Fibroblast of lung (primary cell): ENCODE results near the gene SLC1A1.

ENCODE experiments used
- CTCF ChIP-seq, 2 donors: IDR thresholded peaks in 1 of 2; conservative IDR thresholded peaks in 1 of 2; 1 replicate in 1 of 2; 2 replicates in 1 of 2; pipeline ENCODE4 v1.5.1; 2011 to 2012; ENCODE audit warnings: low read length in 2 of 2, control low read depth in 1 of 2, inconsistent platforms in 1 of 2, low read depth in 1 of 2, mild to moderate bottlenecking in 1 of 2
- EZH2 ChIP-seq: IDR thresholded peaks from 2 replicates; pipeline ENCODE4 v1.5.1; 2012; ENCODE audit warnings: low read length, control low read depth, mild to moderate bottlenecking; ENCODE audit errors: missing control alignments

- TF ChIP-seq CTCF (conservative IDR thresholded peaks at IDR 0.05 in 1 of 2, IDR thresholded peaks at IDR 0.05 in 1 of 2; ENCODE audit: low read depth in 1 of 2, low read length in 2 of 2) (no peak), EZH2 (no peak)
Measured at GRCh38 chr9:4567601-4568000, 77.3 kb downstream of the SLC1A1 start.
